Hepatocyte (in vitro differentiated cells): ENCODE measurements around the gene BPI.

ENCODE experiments used
- CTCF ChIP-seq: fragments of 200-600 bp; sonication (generic); IDR thresholded peaks from 2 replicates; pipeline ENCODE4 v1.5.1; 2016; ENCODE audit warnings: antibody characterized with exemption, mild to moderate bottlenecking; ENCODE audit not compliant: poor library complexity
- EZH2 ChIP-seq: fragments of 200-600 bp; sonication (generic); IDR thresholded peaks from 2 replicates; pipeline ENCODE4 v1.6.1; 2016; ENCODE audit warnings: antibody characterized with exemption, mild to moderate bottlenecking, borderline replicate concordance

GRCh38 chr20:38358556-38358955 is 54.6 kb downstream of the BPI start:
- TF ChIP-seq EZH2 = no peak
- TF ChIP-seq CTCF = no peak
